GM21381 (cell line): ENCODE data around the gene ABCC6.

Experiments
- ATAC-seq: cut with Tn5 transposase; IDR thresholded peaks from one replicate; pipeline ENCODE4 v1.9.1; 2021; ENCODE audit warnings: mild to moderate bottlenecking, moderate library complexity; ENCODE audit not compliant: unreplicated experiment

Gene ABCC6

DNA sequence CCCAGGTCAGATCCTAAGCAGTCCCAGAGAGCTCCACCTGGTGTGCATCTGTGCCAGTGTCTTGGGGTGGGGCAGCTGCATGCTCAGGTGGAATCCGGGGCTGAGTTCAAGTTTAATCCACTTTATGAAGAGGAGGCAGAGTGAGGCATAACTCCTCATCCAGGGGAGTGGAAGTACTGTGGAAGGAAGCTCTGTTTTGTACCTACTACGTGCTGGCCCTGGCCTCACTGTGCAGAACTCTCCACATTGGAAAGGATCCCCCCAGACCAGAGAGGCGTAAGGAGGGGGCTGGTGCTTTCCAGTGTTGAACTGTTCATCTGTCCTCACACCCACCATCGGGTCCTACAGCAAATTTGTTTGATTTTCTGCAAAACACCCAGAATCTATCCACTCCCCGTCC lies 78.0 kb downstream of the ABCC6 start:
- ATAC-seq, result no peak

DNA sequence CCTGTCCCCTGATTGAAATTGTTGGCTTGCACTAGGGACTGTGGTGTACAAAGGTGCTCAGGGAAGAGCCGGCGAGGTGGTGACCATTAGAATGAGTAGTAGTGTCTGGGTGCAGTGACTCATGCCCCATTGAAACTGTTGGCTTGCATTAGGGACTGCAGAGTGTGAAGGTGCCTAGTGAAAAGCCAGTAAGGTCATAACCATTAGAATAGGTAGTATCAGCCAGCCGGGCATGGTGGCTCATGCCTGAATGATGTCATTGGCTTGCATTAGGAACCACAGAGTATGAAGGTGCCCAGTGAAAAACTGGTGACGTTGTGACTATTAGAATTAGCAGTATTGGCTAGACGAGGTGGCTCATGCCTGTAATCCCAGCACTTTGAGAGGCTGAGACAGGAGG lies 78.9 kb downstream of the ABCC6 start:
- ATAC-seq, result no peak

DNA sequence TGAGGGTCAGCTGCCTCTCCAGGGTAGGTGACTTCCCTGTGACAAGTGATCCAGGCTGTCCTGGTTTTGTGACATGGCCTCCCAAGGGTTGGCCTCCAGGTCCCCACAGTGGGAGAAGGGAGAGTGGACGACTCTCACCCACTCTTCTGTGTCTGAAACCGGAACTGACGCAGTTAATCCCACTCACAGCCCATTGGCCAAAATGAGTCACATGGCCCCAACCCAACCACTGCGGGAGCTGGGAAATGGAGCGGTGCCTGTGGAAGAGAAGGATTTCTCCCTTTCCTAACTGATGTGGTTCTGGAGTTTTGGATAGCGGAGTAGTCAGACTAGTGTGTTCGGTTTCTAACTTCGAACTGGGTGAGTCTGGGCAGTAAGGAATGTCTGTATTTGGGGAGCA lies 79.4 kb downstream of the ABCC6 start:
- ATAC-seq, result no peak

- ATAC-seq, result no peak
Measured at GRCh38 chr16:16143038-16143763, 80.1 kb downstream of the ABCC6 start.

DNA sequence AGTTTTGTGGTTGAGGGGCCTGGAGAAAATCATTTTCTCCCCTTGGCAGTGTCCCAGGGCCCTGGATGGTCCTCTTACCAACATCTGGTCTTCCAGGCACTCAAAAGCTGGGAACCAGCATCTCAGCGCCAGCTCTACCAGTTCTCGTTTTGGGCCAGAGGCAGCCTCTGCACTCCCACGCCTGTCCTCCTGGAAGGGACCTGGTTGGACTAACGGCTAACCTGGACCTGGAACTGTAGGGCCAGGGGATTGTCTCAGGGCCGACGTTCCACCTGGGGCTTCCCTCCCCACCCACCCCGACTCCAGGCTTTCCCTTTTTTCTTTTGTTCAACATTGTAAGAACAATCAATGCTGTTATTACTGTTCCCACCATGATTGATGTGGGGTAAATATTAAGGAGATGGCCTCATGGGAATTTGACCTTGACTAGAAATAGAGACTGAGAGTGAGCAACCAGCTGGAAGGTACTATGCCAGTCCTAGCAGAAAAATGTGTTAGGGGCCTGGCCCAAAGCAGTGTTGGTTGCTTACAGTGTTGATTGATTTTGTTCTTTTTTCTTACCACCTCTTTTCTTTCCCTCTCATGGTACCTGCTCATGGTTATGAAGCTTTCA lies 81.4 kb downstream of the ABCC6 start:
- no peak for ATAC-seq

- ATAC-seq, result no peak
Measured at GRCh38 chr16:16141141-16141540, 82.2 kb downstream of the ABCC6 start.

DNA sequence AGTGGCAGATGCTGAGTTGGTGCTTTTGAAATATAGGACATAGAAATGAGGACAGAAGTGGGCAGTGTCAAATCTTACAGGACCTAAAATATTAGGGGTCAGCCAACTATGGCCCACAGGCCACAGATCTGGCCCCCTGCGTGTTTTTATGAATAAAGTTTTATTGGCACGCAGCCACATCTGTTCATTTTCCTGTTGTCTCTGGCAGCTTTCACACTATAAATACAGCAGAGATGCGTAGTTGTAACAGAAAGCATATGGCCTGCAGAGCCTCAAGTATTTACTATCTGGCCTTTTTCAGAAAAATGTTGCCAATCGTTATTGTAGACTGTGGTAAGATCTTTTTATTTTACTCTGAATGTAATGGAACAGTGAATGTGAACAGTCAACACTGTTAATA lies 82.8 kb downstream of the ABCC6 start:
- no peak for ATAC-seq

- no peak for ATAC-seq
Measured at GRCh38 chr16:16139806-16140205, 83.5 kb downstream of the ABCC6 start.

- ATAC-seq, result no peak
Measured at GRCh38 chr16:16139061-16139460, 84.2 kb downstream of the ABCC6 start.

GRCh38 chr16:16138034-16138635 lies 85.2 kb downstream of the ABCC6 start:
- no peak for ATAC-seq

GRCh38 chr16:16137110-16137509 lies 86.2 kb downstream of the ABCC6 start:
- no peak for ATAC-seq

DNA sequence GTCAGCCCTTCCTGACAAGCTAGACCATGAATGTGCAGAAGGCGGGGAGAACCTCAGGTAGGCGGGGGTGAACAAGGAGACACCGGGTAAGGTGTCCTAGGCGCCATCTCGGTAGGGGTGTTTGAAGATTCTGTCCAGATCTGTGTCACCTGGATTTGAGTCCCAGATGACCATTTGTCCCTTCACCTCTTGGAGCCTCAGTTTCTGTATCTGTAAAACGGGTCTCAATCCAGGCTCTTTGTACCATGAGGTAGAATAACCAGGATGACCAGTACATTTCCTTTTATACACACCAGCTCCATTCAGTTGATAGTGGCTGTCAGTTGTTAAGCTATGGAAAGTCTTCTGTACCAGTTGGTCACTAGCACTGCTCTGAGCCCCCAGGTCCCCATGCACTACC lies 86.7 kb downstream of the ABCC6 start:
- no peak for ATAC-seq

GRCh38 chr16:16133943-16134604 lies 89.2 kb downstream of the ABCC6 start:
- no peak for ATAC-seq

DNA sequence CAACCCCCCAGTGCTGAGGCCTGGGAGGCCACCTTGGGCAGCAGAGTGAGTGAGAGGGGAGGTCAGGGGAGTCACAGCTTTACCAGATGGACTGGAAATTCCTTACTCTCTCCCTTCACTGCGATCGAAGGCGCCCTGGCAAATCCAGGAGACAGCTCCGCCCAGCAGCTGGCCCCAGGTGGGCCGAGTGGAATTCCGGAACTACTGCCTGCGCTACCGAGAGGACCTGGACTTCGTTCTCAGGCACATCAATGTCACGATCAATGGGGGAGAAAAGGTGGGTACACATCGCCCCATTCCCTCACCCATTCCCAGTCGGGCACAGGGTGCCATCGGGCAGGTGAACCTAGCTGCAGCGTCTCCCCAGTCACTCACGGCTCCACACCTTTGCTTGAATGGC lies 91.6 kb downstream of the ABCC6 start:
- no peak for ATAC-seq

DNA sequence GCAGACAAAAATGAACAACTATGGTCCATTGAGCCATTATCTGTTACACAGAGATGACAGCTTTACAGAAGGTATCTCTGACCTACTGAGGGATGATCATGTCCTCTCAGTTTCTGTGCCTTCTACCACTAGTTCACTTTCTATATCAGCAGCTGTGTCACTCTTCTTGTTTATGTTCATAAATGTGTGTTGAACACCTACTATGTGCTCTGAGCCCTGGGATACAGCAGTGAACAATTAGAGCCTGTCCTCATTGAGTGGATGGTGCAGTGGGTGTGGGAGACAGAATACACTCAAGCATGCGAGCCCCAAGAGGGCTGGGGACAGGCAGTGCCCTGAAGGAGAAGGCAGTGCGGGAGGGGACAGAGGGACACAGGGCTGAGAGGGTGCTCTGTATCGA lies 92.1 kb downstream of the ABCC6 start:
- no peak for ATAC-seq

DNA sequence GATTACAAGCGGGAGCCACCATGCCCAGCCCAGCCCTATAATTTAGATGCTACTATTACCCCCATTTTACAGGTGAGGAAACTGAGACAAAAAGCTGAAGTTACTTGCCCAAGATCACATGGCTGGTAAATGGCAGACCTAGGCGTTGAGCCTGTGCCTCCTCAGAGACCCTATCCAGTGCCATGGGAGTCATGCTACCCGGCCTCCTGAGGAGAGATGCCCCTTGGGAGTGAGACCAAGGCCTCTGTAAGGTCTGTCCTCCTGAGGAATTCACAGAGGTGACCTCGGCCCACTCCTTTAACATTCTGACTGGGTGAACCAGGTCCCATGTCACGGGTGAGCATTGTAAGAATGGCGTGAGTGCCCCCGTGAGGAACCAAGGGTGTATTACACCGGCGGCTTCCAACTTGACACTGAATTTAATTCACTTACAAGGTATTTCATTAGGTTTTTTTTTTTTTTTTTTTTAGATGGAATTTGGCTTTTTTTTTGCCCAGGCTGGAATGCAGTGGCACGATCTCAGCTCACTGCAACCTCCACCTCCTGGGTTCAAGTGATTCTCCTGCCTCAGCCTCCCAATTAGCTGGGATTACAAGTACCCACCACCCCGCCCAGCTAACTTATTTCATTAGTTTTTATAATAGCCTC lies 95.7 kb downstream of the ABCC6 start:
- ATAC-seq, result no peak

DNA sequence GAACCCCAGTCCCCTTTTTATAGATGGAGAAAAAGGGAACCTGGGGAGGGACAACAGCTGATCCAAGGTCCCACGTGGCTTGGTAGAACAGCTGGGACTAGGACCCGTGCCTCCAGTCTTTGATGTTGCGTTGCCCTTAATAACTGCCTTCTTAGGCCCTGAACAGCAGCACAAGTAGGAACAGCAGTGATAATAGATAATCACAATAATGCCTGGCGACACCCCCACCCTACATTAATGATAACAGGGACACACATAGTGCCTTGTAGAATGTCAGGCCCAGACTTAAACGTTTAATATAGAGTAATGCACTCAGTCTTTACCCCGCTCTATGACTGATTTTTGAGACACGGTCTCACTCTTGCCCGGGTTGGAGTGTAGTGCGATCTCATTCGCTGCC lies 96.4 kb downstream of the ABCC6 start:
- no peak for ATAC-seq

DNA sequence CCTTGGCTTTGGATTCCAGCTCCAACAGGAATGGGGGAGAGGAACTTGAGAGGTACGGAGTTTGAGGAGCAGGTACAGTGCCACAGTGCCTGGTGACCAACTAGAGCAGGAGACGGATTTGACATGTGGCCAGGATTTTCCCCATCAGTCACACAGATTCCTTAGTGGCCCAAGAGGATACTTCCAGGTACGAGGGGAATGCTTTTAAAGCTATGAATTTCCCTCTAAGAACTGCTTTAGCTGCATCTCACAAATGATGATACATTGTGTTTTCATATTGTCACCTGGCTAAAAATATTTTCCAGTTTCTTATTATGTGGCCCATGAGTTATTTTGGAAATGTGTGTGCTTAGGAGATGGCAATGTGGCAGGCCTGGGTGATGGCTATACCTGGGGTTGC lies 98.3 kb downstream of the ABCC6 start:
- ATAC-seq, result no peak

DNA sequence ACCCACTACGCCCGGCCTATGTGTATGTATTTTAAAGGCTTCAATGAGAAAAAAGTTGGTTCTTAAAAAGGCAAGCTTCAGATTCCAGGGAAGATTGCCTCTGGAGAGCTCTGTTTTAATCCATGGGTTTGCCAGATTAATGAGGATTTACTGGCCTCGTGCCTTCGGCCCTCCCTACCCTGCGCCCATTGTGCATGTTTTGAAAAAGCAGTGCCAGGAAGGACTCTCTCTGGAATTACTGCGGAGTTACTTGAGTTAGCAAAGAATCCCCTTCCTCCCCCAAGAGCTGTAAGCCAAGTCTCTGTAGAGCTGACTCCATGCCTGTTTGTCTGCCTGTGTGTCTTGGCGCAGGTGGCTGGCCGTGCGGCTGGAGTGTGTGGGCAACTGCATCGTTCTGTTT lies 98.9 kb downstream of the ABCC6 start:
- ATAC-seq, result no peak

GRCh38 chr16:16122264-16122663 lies 101.0 kb downstream of the ABCC6 start:
- no peak for ATAC-seq

DNA sequence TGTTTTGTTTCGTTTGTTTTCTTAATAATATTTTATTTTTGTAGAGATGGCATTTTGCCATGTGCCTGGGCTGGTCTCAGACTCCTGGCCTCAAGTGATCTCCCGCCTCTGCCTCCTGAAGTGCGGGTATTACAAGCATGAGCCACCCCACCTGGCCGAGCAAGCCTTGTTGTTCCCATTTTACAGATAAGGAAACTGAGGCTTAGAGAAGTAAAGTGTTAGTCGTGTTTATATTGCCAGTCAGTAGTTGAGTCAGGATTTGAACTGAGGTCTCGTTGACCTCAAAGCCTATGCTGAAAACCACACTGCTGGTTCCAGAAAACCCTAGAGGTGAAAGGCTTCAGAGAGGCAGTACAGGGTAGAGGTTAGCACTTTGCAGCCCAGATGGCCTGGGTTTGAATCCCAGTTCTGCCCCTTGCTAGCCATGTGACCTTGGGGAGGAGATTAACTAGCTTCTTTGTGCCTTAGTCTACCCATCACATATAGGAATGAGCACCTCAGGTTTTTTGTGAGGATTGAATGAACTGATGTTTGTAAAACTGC lies 102.0 kb downstream of the ABCC6 start:
- ATAC-seq, result no peak
